Mucosa of rectum (tissue), 2 donors: Measurements from ENCODE around the gene MDM4.

ENCODE experiments used
- H3K27ac ChIP-seq, 2 donors: one replicate each; pipeline ENCODE4 v1.7.0; 2013; ENCODE audit warnings: inconsistent platforms in 2 of 2, low read depth in 2 of 2, low read length in 2 of 2
- H3K27me3 ChIP-seq, 2 donors: one replicate each; pipeline ENCODE4 v1.7.0; 2013; ENCODE audit warnings: low read length in 2 of 2; ENCODE audit not compliant: control insufficient read depth in 2 of 2, insufficient read depth in 2 of 2
- H3K36me3 ChIP-seq, 2 donors: one replicate each; pipeline ENCODE4 v1.7.0; 2013; ENCODE audit warnings: low read length in 2 of 2; ENCODE audit not compliant: control insufficient read depth in 2 of 2, insufficient read depth in 2 of 2
- H3K4me1 ChIP-seq, 2 donors: one replicate each; pipeline ENCODE4 v1.7.0; 2013; ENCODE audit warnings: low read length in 2 of 2, mild to moderate bottlenecking in 1 of 2; ENCODE audit not compliant: control insufficient read depth in 2 of 2, insufficient read depth in 2 of 2
- H3K4me3 ChIP-seq, 2 donors: one replicate each; pipeline ENCODE4 v1.7.0; 2013; ENCODE audit warnings: low read length in 2 of 2
- H3K9ac ChIP-seq, 2 donors: one replicate each; pipeline ENCODE4 v1.7.0; 2013; ENCODE audit warnings: low read length in 2 of 2, low read depth in 1 of 2, mild to moderate bottlenecking in 1 of 2
- H3K9me3 ChIP-seq, 2 donors: one replicate each; pipeline ENCODE4 v1.7.0; 2013; ENCODE audit warnings: low read length in 2 of 2; ENCODE audit not compliant: control insufficient read depth in 2 of 2
- donor health status: healthy.
- donor health status: Normal muscosa, but diverticular disease.

The MDM4 gene

GRCh38 chr1:204502241-204502640 is 14.0 kb upstream of the MDM4 start:
- H3K27ac ChIP-seq = no peak overlapping the region
- no peaks in the 10 kb centered on the region for H3K9me3 ChIP-seq
- H3K36me3 ChIP-seq = no peaks in the 10 kb centered on the region
- H3K9ac ChIP-seq = no peak overlapping the region
- no peaks in the 10 kb centered on the region for H3K27me3 ChIP-seq
- no peak overlapping the region for H3K4me3 ChIP-seq
- peaks cover 4 to 12% of the 10 kb centered on the region in 2 donors for H3K4me1 ChIP-seq

- Histone ChIP-seq H3K4me1 (peaks cover 8 to 15% of the 10 kb centered on the region in 2 donors), H3K9ac (no peak overlapping the region), H3K4me3 (no peak overlapping the region)
These were observed 12.9 kb upstream of the MDM4 start for GRCh38 chr1:204503122-204503912.

GRCh38 chr1:204503913-204504519 is 12.2 kb upstream of the MDM4 start:
- no peak overlapping the region for H3K9ac ChIP-seq
- H3K4me3 ChIP-seq = no peak overlapping the region
- H3K9me3 ChIP-seq = no peaks in the 10 kb centered on the region
- H3K36me3 ChIP-seq = no peaks in the 10 kb centered on the region
- peaks cover 8 to 15% of the 10 kb centered on the region in 2 donors for H3K4me1 ChIP-seq
- H3K27me3 ChIP-seq = no peaks in the 10 kb centered on the region
- H3K27ac ChIP-seq = no peak overlapping the region

More at GRCh38 chr1:204503122-204503912, 12.9 kb upstream of the MDM4 start:
- no peaks in the 10 kb centered on the region for H3K27me3 ChIP-seq
- no peak overlapping the region for H3K27ac ChIP-seq
- H3K36me3 ChIP-seq = no peaks in the 10 kb centered on the region
- no peaks in the 10 kb centered on the region for H3K9me3 ChIP-seq

GRCh38 chr1:204505674-204506200 is 10.5 kb upstream of the MDM4 start:
- Histone ChIP-seq H3K4me3 (peak overlapping the region; percentile 71 to 79), H3K9ac (peak overlapping the region; percentile 47 to 72), H3K4me1 (peaks cover 8 to 15% of the 10 kb centered on the region in 2 donors), H3K27ac (peak overlapping the region; percentile 69 to 89), H3K9me3 (no peaks in the 10 kb centered on the region), H3K27me3 (no peaks in the 10 kb centered on the region), H3K36me3 (no peaks in the 10 kb centered on the region)

- Histone ChIP-seq H3K36me3 (no peaks in the 10 kb centered on the region), H3K27ac (peak overlapping the region; percentile 81 to 89), H3K9ac (peak overlapping the region; percentile 72 to 73), H3K4me1 (peaks cover 8 to 15% of the 10 kb centered on the region in 2 donors), H3K4me3 (peak overlapping the region; percentile 71 to 79), H3K9me3 (no peaks in the 10 kb centered on the region), H3K27me3 (no peaks in the 10 kb centered on the region)
These were observed 9.8 kb upstream of the MDM4 start for GRCh38 chr1:204506201-204506968.

- H3K9ac ChIP-seq = peak overlapping the region; percentile 66 to 73
- H3K36me3 ChIP-seq = no peaks in the 10 kb centered on the region
- H3K27me3 ChIP-seq = no peaks in the 10 kb centered on the region
- H3K9me3 ChIP-seq = no peaks in the 10 kb centered on the region
- H3K27ac ChIP-seq = peak overlapping the region; percentile 81 to 89
- H3K4me3 ChIP-seq = peak overlapping the region; percentile 71 to 79
- peaks cover 8 to 15% of the 10 kb centered on the region in 2 donors for H3K4me1 ChIP-seq
These were observed 9.3 kb upstream of the MDM4 start for GRCh38 chr1:204506969-204507316.

- H3K9ac ChIP-seq = peak overlapping the region; percentile 66 to 73
- H3K27me3 ChIP-seq = no peaks in the 10 kb centered on the region
- no peaks in the 10 kb centered on the region for H3K9me3 ChIP-seq
- H3K4me1 ChIP-seq = peaks cover 8 to 15% of the 10 kb centered on the region in 2 donors
- H3K27ac ChIP-seq = peak overlapping the region; percentile 81 to 89
- no peaks in the 10 kb centered on the region for H3K36me3 ChIP-seq
- peak overlapping the region; percentile 71 to 79 for H3K4me3 ChIP-seq
These were observed 8.7 kb upstream of the MDM4 start for GRCh38 chr1:204507317-204508105.

GRCh38 chr1:204509186-204509635 is 7.0 kb upstream of the MDM4 start:
- Histone ChIP-seq H3K4me1 (peaks cover 11 to 17% of the 10 kb centered on the region in 2 donors), H3K27me3 (no peaks in the 10 kb centered on the region), H3K9me3 (no peaks in the 10 kb centered on the region), H3K9ac (no peak overlapping the region), H3K4me3 (no peak overlapping the region), H3K27ac (no peak overlapping the region), H3K36me3 (no peaks in the 10 kb centered on the region)

GRCh38 chr1:204511366-204511765 is 4.8 kb upstream of the MDM4 start:
- Histone ChIP-seq H3K4me3 (no peak overlapping the region), H3K4me1 (peaks cover 7 to 14% of the 10 kb centered on the region in 2 donors), H3K9ac (no peak overlapping the region), H3K9me3 (no peaks in the 10 kb centered on the region), H3K27ac (no peak overlapping the region), H3K27me3 (no peaks in the 10 kb centered on the region), H3K36me3 (no peaks in the 10 kb centered on the region)
